IMR-90 (cell line): Measurements from ENCODE around the gene SMIM41.

Experiments
- BHLHE40 ChIP-seq: fragments of 150-350 bp; IDR thresholded peaks from 2 replicates; pipeline ENCODE4 v1.6.1; 2016; ENCODE audit warnings: mild to moderate bottlenecking, low read depth, low read length
- POLR2A ChIP-seq: IDR thresholded peaks from 2 replicates; pipeline ENCODE4 v1.6.1; 2012; ENCODE audit warnings: mild to moderate bottlenecking, low read depth, low read length
- SMC3 ChIP-seq: fragments of 150-350 bp; IDR thresholded peaks from 2 replicates; pipeline ENCODE4 v1.6.1; 2016; ENCODE audit warnings: low read depth, mild to moderate bottlenecking, antibody characterized with exemption, low read length, moderate library complexity

- TF ChIP-seq SMC3 = no peak
- no peak for TF ChIP-seq POLR2A
- no peak for TF ChIP-seq BHLHE40
These were observed 8.7 kb downstream of the SMIM41 start for GRCh38 chr12:52087961-52088820.
